Prostate gland (tissue), 2 donors: ENCODE measurements around the gene HDGF. TPM values are rescaled to one million over a fixed set of nuclear protein-coding genes. Genes with fewer than 3 reads are reported as not detected.

Source experiments
- DNase-seq: peaks from one replicate; pipeline ENCODE4 v3.0.0-alpha.2; 2019; ENCODE audit warnings: low spot score
- H3K27ac ChIP-seq, 2 donors: fragments of 200-600 bp; sonication (generic); 2 replicates each; pipeline ENCODE4 v1.5.1; 2017 to 2019
- H3K27me3 ChIP-seq: fragments of 200-600 bp; sonication (generic); replicated peaks from 2 replicates; pipeline ENCODE4 v1.5.1; 2019; ENCODE audit not compliant: insufficient read depth
- H3K36me3 ChIP-seq, 2 donors: fragments of 200-600 bp; sonication (generic); 1 replicate in 1 of 2; 2 replicates in 1 of 2; pipeline versions ENCODE4 v1.5.1 to v1.8.1; 2017 to 2019
- H3K4me1 ChIP-seq: fragments of 200-600 bp; sonication (generic); replicated peaks from 2 replicates; pipeline ENCODE4 v1.5.1; 2019
- H3K4me3 ChIP-seq, 2 donors: fragments of 200-600 bp; sonication (generic); 2 replicates each; pipeline ENCODE4 v1.5.1; 2017 to 2019
- H3K9me3 ChIP-seq: fragments of 200-600 bp; sonication (generic); 2 replicates; pipeline ENCODE4 v1.5.1; 2017
- POLR2A ChIP-seq: fragments of 450-650 bp; IDR thresholded peaks from one replicate; pipeline ENCODE4 v1.6.1; 2016; ENCODE audit warnings: antibody characterized with exemption, mild to moderate bottlenecking
- POLR2AphosphoS5 ChIP-seq: sonication (generic); formaldehyde crosslinking; IDR thresholded peaks from one replicate; pipeline ENCODE4 v1.6.1; 2017; ENCODE audit warnings: antibody characterized with exemption
- WGBS: methylation state at CpG from one replicate; pipeline ENCODE4 v1.1.5; 2018; 5-methylcytosine and 5-hydroxymethylcytosine counted together
- intact Hi-C: fragments of 100-400 bp; cut with DNase I; formaldehyde crosslinking; loops from one replicate; pipeline ENCODE4 v1.14.2; 2022
- total RNA-seq, 2 donors: library from RNA; depleted of rRNA; stranded (reverse); fragments of >200 nt; gene quantifications; one replicate each; pipeline ENCODE4 v1.1.0, GENCODE V29; 2016
- TF ChIP-seq, protein P1 (sequence below), 4 experiments: fragments of 200-600 bp in 2 of 4; fragments of 450-650 bp in 2 of 4; sonication (generic) in 2 of 4; IDR thresholded peaks; 1 replicate in 3 of 4; 2 replicates in 1 of 4; pipeline ENCODE4 v1.5.1; 2016 to 2019; ENCODE audit warnings: antibody characterized with exemption in 4 of 4, mild to moderate bottlenecking in 2 of 4, moderate library complexity in 2 of 4

HDGF gene
- total RNA-seq, 2 donors from 2014 or later = 124 to 156 TPM

- intact Hi-C loops = no loop called here
- Histone ChIP-seq H3K27ac (no peak overlapping the region), H3K36me3 (peaks cover 7 to 10% of the 10 kb centered on the region in 2 donors), H3K4me1 (no peaks in the 10 kb centered on the region), H3K27me3 (no peaks in the 10 kb centered on the region), H3K4me3 (no peak overlapping the region), H3K9me3 (no peaks in the 10 kb centered on the region)
- no peak for DNase-seq
- no peak for TF ChIP-seq POLR2AphosphoS5
- TF ChIP-seq, protein P1, sequence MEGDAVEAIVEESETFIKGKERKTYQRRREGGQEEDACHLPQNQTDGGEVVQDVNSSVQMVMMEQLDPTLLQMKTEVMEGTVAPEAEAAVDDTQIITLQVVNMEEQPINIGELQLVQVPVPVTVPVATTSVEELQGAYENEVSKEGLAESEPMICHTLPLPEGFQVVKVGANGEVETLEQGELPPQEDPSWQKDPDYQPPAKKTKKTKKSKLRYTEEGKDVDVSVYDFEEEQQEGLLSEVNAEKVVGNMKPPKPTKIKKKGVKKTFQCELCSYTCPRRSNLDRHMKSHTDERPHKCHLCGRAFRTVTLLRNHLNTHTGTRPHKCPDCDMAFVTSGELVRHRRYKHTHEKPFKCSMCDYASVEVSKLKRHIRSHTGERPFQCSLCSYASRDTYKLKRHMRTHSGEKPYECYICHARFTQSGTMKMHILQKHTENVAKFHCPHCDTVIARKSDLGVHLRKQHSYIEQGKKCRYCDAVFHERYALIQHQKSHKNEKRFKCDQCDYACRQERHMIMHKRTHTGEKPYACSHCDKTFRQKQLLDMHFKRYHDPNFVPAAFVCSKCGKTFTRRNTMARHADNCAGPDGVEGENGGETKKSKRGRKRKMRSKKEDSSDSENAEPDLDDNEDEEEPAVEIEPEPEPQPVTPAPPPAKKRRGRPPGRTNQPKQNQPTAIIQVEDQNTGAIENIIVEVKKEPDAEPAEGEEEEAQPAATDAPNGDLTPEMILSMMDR (IDR thresholded peaks at IDR 0.05) = no peak
- no peak for TF ChIP-seq POLR2A
- 74% methylated on average over 7 of the region's 7 CpGs for WGBS
Observed at GRCh38 chr1:156794506-156795373, 43.3 kb upstream of the HDGF start.

DNA sequence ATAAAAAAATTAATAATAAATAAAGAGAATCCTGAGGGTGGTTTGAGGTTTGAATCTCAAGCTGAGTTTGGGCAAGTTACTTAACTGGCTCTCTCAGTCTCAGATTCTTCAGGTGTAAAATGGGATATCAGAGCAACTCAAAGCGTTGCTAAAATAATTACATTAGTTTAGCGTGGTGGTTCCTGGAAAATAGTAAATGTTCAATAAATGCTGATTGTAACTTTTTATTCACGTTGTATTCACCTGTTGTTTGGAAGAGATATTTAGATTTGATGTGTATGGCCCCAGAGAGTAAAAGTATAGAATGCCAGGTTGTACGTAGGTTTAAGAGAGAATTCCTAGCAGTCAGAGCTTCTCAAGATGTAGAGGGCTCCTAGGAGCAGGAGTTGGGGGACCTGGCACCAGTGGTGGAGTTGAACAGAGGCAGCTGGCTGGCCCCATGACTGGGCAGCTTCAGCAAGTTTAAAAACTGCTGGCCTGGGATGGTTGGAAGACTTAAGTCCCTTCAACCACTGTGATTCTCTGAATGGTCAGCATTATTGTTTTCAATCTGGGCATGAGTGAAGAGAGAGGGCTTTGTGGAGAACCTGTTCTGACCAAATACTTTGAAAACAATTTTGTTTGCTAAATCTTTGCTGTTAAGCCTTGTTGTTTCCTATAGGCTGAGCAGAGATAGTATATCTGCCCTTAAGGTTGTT is 38.3 kb upstream of the HDGF start:
- H3K27ac ChIP-seq = no peak overlapping the region
- H3K4me1 ChIP-seq = no peaks in the 10 kb centered on the region
- WGBS = 92% methylated on average over 4 of the region's 4 CpGs
- peaks cover 16 to 17% of the 10 kb centered on the region in 2 donors for H3K36me3 ChIP-seq
- H3K27me3 ChIP-seq = no peaks in the 10 kb centered on the region
- H3K4me3 ChIP-seq = no peak overlapping the region
- intact Hi-C loops = no loop called here
- no peaks in the 10 kb centered on the region for H3K9me3 ChIP-seq
- DNase-seq = no peak
- TF ChIP-seq, protein P1 (IDR thresholded peaks at IDR 0.05) = no peak
- TF ChIP-seq POLR2AphosphoS5 = no peak
- TF ChIP-seq POLR2A = no peak

DNA sequence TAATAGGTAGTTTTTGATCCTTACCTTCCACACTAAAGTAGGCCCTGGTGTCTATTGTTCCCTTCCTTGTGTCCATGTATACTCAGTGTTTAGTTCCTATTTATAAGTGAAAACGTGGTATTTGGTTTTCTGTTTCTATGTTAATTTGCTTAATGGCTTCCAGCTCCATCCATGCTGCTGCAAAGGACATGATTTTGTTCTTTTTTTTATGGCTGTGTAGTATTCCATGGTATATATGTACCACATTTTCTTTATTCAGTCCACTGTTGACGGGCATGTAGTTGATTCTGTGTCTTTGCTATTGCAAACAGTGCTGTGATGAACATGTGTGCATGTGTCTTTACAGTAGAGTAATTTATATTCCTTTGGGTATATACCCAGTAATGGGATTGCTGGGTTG is 36.7 kb upstream of the HDGF start:
- Histone ChIP-seq H3K4me3 (no peak overlapping the region), H3K27ac (no peak overlapping the region), H3K9me3 (no peaks in the 10 kb centered on the region), H3K27me3 (no peaks in the 10 kb centered on the region), H3K36me3 (peaks cover 13 to 16% of the 10 kb centered on the region in 2 donors), H3K4me1 (no peaks in the 10 kb centered on the region)
- TF ChIP-seq, protein P1 (IDR thresholded peaks at IDR 0.05) = no peak
- TF ChIP-seq POLR2A = no peak
- no peak for TF ChIP-seq POLR2AphosphoS5
- DNase-seq = no peak
- intact Hi-C loops = no loop called here
- 94% methylated on average over 2 of the region's 2 CpGs for WGBS

DNA sequence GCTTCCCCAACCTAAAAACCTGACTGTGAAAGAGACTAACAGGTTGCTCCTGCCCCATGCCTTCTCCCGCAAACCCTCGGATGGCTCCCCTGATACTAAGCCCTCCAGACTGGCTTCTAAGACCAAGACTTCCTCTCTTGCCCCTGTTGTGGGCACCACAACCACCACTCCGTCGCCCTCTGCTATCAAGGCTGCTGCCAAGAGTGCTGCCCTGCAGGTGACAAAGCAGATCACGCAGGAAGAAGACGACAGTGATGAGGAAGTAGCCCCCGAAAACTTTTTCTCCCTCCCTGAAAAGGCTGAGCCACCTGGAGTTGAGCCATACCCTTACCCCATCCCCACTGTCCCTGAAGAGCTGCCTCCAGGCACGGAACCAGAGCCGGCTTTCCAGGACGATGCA is 35.2 kb upstream of the HDGF start:
- DNase-seq = no peak
- Histone ChIP-seq H3K27me3 (no peaks in the 10 kb centered on the region), H3K27ac (no peak overlapping the region), H3K36me3 (peaks cover 10 to 13% of the 10 kb centered on the region in 2 donors), H3K4me1 (no peaks in the 10 kb centered on the region), H3K4me3 (no peak overlapping the region), H3K9me3 (no peaks in the 10 kb centered on the region)
- TF ChIP-seq POLR2AphosphoS5 = no peak
- intact Hi-C loops = no loop called here
- 92% methylated on average over 10 of the region's 10 CpGs for WGBS

DNA sequence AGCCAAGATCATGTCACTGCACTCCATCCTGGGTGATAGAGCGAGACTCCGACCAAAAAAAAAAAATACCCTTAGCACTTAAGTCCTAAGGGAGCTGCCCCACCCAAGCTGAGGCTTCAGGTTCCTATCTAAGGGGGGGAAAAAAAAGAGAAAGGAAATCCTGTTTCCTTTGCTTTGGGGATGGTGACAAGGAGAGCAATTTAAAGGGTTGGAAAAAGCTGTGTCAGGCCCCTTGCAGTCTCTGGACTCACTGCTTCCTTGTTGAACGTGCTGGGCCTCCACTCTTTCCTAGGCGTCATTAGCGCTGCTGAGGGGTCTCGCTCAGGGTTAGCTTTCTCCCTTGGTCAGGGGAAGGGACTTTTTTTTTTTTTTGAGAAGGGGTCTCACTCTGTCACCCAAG is 34.0 kb upstream of the HDGF start:
- no peak overlapping the region for H3K4me3 ChIP-seq
- TF ChIP-seq, protein P1 (IDR thresholded peaks at IDR 0.05) = no peak
- no peak for TF ChIP-seq POLR2A
- TF ChIP-seq POLR2AphosphoS5 = no peak
- H3K4me1 ChIP-seq = no peaks in the 10 kb centered on the region
- no peaks in the 10 kb centered on the region for H3K9me3 ChIP-seq
- 91% methylated on average over 6 of the region's 6 CpGs for WGBS
- peaks cover 10 to 13% of the 10 kb centered on the region in 2 donors for H3K36me3 ChIP-seq
- no peak for DNase-seq
- no peak overlapping the region for H3K27ac ChIP-seq
- intact Hi-C loops = no loop called here
- H3K27me3 ChIP-seq = no peaks in the 10 kb centered on the region
